Measurements from ENCODE around the gene ARPC4. TPM values are rescaled to one million over a fixed set of nuclear protein-coding genes. Genes with fewer than 3 reads are reported as not detected.

ARPC4 gene
- total RNA-seq, 2 donors from 2014 or later = 69.0 to 89.6 TPM

DNA sequence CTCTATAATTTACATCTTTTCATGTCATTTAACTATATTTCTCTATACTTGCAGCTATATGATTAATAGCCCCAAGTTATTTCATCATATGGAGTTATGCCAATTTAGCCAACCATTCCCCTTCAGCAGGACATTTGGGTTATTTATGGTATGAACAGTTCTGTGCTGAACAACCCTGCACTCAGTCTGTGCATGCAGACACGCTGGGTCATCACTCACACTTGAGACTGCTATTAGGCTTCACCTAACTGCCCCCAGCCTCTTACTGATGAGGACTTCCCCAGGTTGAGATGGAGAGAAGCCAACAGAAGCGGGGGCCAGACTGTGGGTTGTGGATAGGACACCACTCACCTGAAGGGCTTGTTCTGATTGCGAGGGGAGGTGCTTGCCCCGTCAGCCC lies 7.9 kb upstream of the ARPC4 start:
- Histone ChIP-seq H3K4me3 (no peak overlapping the region), H3K27ac (no peak overlapping the region), H3K36me3 (peaks cover 75% of the 10 kb centered on the region), H3K4me1 (no peaks in the 10 kb centered on the region), H3K9me3 (no peaks in the 10 kb centered on the region), H3K27me3 (no peaks in the 10 kb centered on the region)
- DNase-seq (ENCODE audit: low spot score) = no peak
- TF ChIP-seq, protein P1, sequence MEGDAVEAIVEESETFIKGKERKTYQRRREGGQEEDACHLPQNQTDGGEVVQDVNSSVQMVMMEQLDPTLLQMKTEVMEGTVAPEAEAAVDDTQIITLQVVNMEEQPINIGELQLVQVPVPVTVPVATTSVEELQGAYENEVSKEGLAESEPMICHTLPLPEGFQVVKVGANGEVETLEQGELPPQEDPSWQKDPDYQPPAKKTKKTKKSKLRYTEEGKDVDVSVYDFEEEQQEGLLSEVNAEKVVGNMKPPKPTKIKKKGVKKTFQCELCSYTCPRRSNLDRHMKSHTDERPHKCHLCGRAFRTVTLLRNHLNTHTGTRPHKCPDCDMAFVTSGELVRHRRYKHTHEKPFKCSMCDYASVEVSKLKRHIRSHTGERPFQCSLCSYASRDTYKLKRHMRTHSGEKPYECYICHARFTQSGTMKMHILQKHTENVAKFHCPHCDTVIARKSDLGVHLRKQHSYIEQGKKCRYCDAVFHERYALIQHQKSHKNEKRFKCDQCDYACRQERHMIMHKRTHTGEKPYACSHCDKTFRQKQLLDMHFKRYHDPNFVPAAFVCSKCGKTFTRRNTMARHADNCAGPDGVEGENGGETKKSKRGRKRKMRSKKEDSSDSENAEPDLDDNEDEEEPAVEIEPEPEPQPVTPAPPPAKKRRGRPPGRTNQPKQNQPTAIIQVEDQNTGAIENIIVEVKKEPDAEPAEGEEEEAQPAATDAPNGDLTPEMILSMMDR (IDR thresholded peaks at IDR 0.05) = no peak

DNA sequence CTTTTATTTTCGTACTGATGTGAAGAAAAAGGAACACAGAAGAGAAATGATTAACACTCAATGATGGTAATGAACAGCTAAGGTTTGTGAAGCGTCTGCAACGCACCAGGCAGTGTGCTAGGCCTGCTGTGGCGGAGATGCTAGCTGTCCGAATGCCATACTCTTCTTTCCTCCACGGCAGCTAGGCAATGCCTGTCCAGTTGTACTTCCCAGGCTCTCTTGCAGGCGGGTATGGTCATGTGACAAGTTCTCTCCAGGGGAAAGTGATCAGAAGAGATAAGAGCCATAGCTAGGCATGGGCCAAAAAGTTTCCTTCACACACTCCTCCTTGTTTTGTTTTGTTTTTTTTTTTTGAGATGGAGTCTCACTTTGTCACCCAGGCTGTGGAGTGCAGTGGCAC lies 7.3 kb upstream of the ARPC4 start:
- Histone ChIP-seq H3K9me3 (no peaks in the 10 kb centered on the region), H3K4me3 (no peak overlapping the region), H3K36me3 (peaks cover 73% of the 10 kb centered on the region), H3K4me1 (peaks cover 0 to under 1% of the 10 kb centered on the region in 2 donors), H3K27ac (no peak overlapping the region), H3K27me3 (no peaks in the 10 kb centered on the region)
- no peak for DNase-seq (ENCODE audit: low spot score)
- TF ChIP-seq, protein P1 (IDR thresholded peaks at IDR 0.05) = no peak

DNA sequence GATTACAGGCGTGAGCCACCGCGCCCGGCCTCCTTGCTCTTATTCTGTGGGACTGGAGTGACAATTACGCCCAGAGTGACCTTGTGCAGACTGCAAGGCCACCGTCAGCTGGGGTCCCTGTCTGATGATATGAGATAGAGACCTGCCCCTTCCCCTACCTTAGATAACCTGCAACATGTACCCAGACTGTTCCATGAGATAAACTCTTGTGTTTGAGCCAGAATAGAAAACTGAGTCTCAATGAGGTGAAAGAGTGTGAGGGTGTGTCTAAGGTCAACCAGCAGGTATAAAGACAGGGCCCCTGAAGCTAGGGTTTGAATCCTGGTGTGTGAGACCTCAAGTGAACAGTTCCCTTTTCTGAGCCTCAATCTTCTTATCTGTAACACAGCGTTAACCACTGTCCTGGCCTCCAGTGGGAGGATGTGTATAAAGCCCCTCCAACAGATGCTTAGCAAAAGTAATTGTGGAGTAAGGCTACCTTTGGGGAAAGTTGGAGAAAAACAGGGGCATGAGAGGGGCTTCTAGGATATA lies 6.6 kb upstream of the ARPC4 start:
- H3K27ac ChIP-seq = no peak overlapping the region
- no peak for DNase-seq (ENCODE audit: low spot score)
- TF ChIP-seq, protein P1 (IDR thresholded peaks at IDR 0.05) = no peak
- H3K36me3 ChIP-seq = peaks cover 69% of the 10 kb centered on the region
- no peak overlapping the region for H3K4me3 ChIP-seq
- H3K4me1 ChIP-seq = peaks cover 0 to 7% of the 10 kb centered on the region in 2 donors
- H3K9me3 ChIP-seq = no peaks in the 10 kb centered on the region
- no peaks in the 10 kb centered on the region for H3K27me3 ChIP-seq

DNA sequence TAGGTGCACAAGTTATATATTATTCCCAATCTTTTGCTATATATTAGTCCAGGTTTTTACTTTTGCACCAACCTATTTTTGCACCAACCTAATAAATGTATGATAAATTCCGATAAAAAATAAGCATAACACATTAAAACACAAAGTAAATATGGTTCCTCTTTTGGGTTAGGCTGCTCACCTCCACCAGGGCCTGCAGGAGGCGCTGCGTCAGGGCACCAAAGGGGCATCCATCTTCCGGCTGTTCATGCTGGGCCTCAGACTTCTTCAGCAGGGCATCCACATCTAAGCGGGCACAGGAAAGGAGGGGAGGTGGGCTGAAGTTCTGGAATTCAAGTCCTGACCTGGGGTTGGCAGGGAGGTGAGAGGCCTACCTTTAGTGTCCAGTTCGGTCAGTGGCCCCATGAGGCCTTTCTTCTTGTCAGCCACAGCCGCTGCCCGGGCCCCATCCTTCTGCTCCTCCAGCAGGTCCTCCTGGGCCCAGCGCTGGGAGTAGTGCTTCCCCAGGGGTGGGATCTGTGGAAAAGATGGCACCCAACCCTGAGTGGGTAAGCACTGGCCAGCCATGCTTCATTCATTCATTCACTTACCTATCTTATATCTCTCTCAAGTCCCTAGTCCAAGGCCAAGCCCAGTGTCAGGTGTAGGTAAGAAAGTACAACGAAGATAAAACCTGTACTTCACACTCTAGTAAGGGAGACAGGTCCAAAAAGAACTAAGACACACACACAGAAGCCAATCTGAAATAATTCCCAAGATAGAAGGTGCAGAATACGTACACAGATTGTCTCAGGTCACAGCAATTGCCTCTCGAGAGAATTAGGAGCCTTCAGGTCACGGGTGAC lies 5.8 kb upstream of the ARPC4 start:
- no peaks in the 10 kb centered on the region for H3K9me3 ChIP-seq
- TF ChIP-seq, protein P1 (IDR thresholded peaks at IDR 0.05) = peak in 1 of 2 donors; percentile 11
- DNase-seq (ENCODE audit: low spot score) = no peak
- no peak overlapping the region for H3K4me3 ChIP-seq
- H3K4me1 ChIP-seq = peaks cover 0 to 14% of the 10 kb centered on the region in 2 donors
- H3K27ac ChIP-seq = no peak overlapping the region
- H3K36me3 ChIP-seq = peaks cover 67% of the 10 kb centered on the region
- H3K27me3 ChIP-seq = no peaks in the 10 kb centered on the region

DNA sequence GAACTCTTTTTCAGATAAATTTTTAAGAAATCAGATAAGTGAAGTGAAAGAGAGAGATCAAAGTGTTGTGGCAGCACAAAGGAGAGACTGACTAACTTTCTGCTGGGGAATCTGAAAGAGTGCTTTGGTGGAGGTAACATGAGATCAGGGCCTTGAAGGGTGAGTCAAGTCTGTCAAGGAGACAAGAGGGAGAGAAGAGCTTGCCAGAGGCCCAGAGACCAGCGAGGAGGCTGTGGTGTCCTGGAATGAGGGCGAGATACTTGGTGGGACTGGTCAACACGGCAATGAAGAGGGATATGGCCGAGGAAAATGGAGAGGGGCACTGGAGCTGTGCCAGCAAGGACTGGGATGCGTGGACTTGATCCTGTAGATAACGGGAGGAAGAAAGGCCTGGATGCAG lies 5.2 kb upstream of the ARPC4 start:
- H3K27me3 ChIP-seq = no peaks in the 10 kb centered on the region
- peaks cover 61% of the 10 kb centered on the region for H3K36me3 ChIP-seq
- H3K4me1 ChIP-seq = peaks cover 0 to 14% of the 10 kb centered on the region in 2 donors
- no peak for DNase-seq (ENCODE audit: low spot score)
- no peaks in the 10 kb centered on the region for H3K9me3 ChIP-seq
- no peak overlapping the region for H3K4me3 ChIP-seq
- H3K27ac ChIP-seq = no peak overlapping the region
- TF ChIP-seq, protein P1 (IDR thresholded peaks at IDR 0.05) = no peak
